SK-N-SH (cell line): Measurements from ENCODE around the gene ADAM11. TPM values are rescaled to one million over a fixed set of nuclear protein-coding genes. Genes with fewer than 3 reads are reported as not detected.

Experiments
- CTCF ChIA-PET: fragments of 300-600, 350-600 bp; formaldehyde crosslinking; extraction: SDS; loops from one replicate; lab custom pipeline; 2021; lab: Yijun Ruan, JAX
- POLR2A ChIA-PET: fragments of 350-600 bp; sonication (Branson Sonifier 250); formaldehyde crosslinking; extraction: SDS; loops from one replicate; lab custom pipeline; 2020; ENCODE audit warnings: antibody characterized with exemption, inconsistent platforms; lab: Yijun Ruan, JAX
- DNase-seq: peaks from one replicate; pipeline ENCODE4 v3.0.0; 2012
- H2AFZ ChIP-seq: fragments of 200-600 bp; sonication (generic); 2 replicates; pipeline ENCODE4 v1.8.1; 2016; ENCODE audit warnings: antibody characterized with exemption, mild to moderate bottlenecking, low read depth
- H3F3A ChIP-seq: fragments of 200-600 bp; sonication (generic); replicated peaks from 2 replicates; pipeline ENCODE3; 2016; ENCODE audit warnings: antibody characterized with exemption, mild to moderate bottlenecking; ENCODE audit not compliant: insufficient read depth
- H3K27ac ChIP-seq, 2 experiments: fragments of 200-500 bp in 1 of 2; fragments of 200-600 bp in 1 of 2; sonication (Bioruptor generic) in 1 of 2; sonication (generic), shearing (Covaris generic) in 1 of 2; 2 replicates each; pipeline versions ENCODE4 v1.5.1 to v1.6.1; 2014 to 2016; ENCODE audit warnings: low read depth in 2 of 2, inconsistent platforms in 1 of 2, low read length in 1 of 2, mild to moderate bottlenecking in 1 of 2, mixed read lengths in 1 of 2
- H3K27me3 ChIP-seq: fragments of 200-600 bp; sonication (generic), shearing (Covaris generic); 2 replicates; pipeline ENCODE4 v1.6.1; 2016; ENCODE audit warnings: mixed run types; ENCODE audit not compliant: insufficient read depth
- H3K36me3 ChIP-seq, 2 experiments: fragments of 200-500 bp in 1 of 2; fragments of 200-600 bp in 1 of 2; sonication (Bioruptor generic) in 1 of 2; sonication (generic) in 1 of 2; replicated peaks in 1 of 2; 2 replicates each; pipeline versions ENCODE3 to v1.5.1; 2014 to 2016; ENCODE audit warnings: low read length in 1 of 2, mild to moderate bottlenecking in 1 of 2; ENCODE audit not compliant: insufficient read depth in 2 of 2, control insufficient read depth in 1 of 2
- H3K4me1 ChIP-seq, 2 experiments: fragments of 200-500 bp in 1 of 2; fragments of 200-600 bp in 1 of 2; sonication (Bioruptor generic) in 1 of 2; sonication (generic), shearing (Covaris generic) in 1 of 2; 2 replicates each; pipeline versions ENCODE4 v1.5.1 to v1.6.1; 2014 to 2016; ENCODE audit warnings: low read depth in 1 of 2, low read length in 1 of 2, mixed run types in 1 of 2; ENCODE audit not compliant: insufficient read depth in 2 of 2, control insufficient read depth in 1 of 2
- H3K4me2 ChIP-seq: fragments of 200-600 bp; sonication (generic), shearing (Covaris generic); 2 replicates; pipeline ENCODE4 v1.6.1; 2017; ENCODE audit warnings: mixed run types
- H3K4me3 ChIP-seq, 2 experiments: fragments of 200-500 bp in 1 of 2; fragments of 200-600 bp in 1 of 2; sonication (Bioruptor generic) in 1 of 2; sonication (generic), shearing (Covaris generic) in 1 of 2; 2 replicates each; pipeline versions ENCODE4 v1.5.1 to v1.8.1; 2014 to 2016; ENCODE audit warnings: low read depth in 2 of 2, inconsistent platforms in 1 of 2, low read length in 1 of 2, mild to moderate bottlenecking in 1 of 2, mixed read lengths in 1 of 2, moderate library complexity in 1 of 2
- H3K79me2 ChIP-seq: fragments of 200-600 bp; sonication (generic); 2 replicates; pipeline ENCODE4 v1.8.1; 2017; ENCODE audit warnings: mild to moderate bottlenecking; ENCODE audit not compliant: insufficient read depth
- H3K9ac ChIP-seq: fragments of 200-600 bp; sonication (generic); 2 replicates; pipeline ENCODE4 v1.6.1; 2017; ENCODE audit warnings: mixed run types
- H3K9me2 ChIP-seq: fragments of 200-600 bp; sonication (generic); 2 replicates; pipeline ENCODE4 v1.6.1; 2017; ENCODE audit warnings: mixed run types
- H3K9me3 ChIP-seq: fragments of 200-600 bp; sonication (generic); 2 replicates; pipeline ENCODE4 v1.6.1; 2017; ENCODE audit warnings: mixed run types, mild to moderate bottlenecking, moderate library complexity
- H4K20me1 ChIP-seq: fragments of 200-600 bp; sonication (generic); 2 replicates; pipeline ENCODE4 v1.6.1; 2017; ENCODE audit warnings: mild to moderate bottlenecking, mixed run types; ENCODE audit not compliant: insufficient read depth
- CHD2 ChIP-seq: fragments of 150-350 bp; IDR thresholded peaks from 2 replicates; pipeline ENCODE4 v1.6.1; 2018; ENCODE audit warnings: low read length; ENCODE audit not compliant: partially characterized antibody
- EZH2phosphoT487 ChIP-seq: fragments of 200-600 bp; sonication (generic); IDR thresholded peaks from 2 replicates; pipeline ENCODE4 v1.6.1; 2017; ENCODE audit warnings: low read depth, mixed run types, mild to moderate bottlenecking, antibody characterized with exemption, moderate library complexity, borderline replicate concordance
- FOSL2 ChIP-seq: IDR thresholded peaks from 2 replicates; pipeline ENCODE4 v1.4.0; 2012; ENCODE audit warnings: low read depth, mild to moderate bottlenecking, moderate library complexity, borderline replicate concordance
- FOXM1 ChIP-seq: IDR thresholded peaks from 2 replicates; pipeline ENCODE4 v1.4.0; 2012; ENCODE audit warnings: low read depth, mild to moderate bottlenecking
- MEF2A ChIP-seq: IDR thresholded peaks from 2 replicates; pipeline ENCODE4 v1.4.0; 2012; ENCODE audit warnings: low read depth, borderline replicate concordance
- NRF1 ChIP-seq: IDR thresholded peaks from 2 replicates; pipeline ENCODE4 v1.6.1; 2012; ENCODE audit warnings: low read depth, mild to moderate bottlenecking, low read length
- POLR2AphosphoS5 ChIP-seq: IDR thresholded peaks from 2 replicates; pipeline ENCODE4 v1.6.1; 2012; ENCODE audit warnings: low read depth, low read length
- RCOR1 ChIP-seq: fragments of 150-350 bp; IDR thresholded peaks from 2 replicates; pipeline ENCODE4 v1.6.1; 2017; ENCODE audit warnings: antibody characterized with exemption, low read length
- SIN3A ChIP-seq: IDR thresholded peaks from 2 replicates; pipeline ENCODE4 v1.6.1; 2012; ENCODE audit warnings: low read depth, mild to moderate bottlenecking, low read length, moderate library complexity, borderline replicate concordance
- TEAD4 ChIP-seq: IDR thresholded peaks from 2 replicates; pipeline ENCODE4 v1.4.0; 2012; ENCODE audit warnings: mild to moderate bottlenecking, borderline replicate concordance; ENCODE audit not compliant: insufficient read depth
- YY1 ChIP-seq: IDR thresholded peaks from 2 replicates; pipeline ENCODE4 v1.4.0; 2012; ENCODE audit warnings: low read depth, mild to moderate bottlenecking
- WGBS: methylation state at CpG from one replicate; pipeline ENCODE4 v1.1.6; 2017; ENCODE audit warnings: low lambda C conversion rate; 5-methylcytosine and 5-hydroxymethylcytosine counted together
- polyA plus RNA-seq, 3 experiments: library from polyadenylated mRNA; depleted of rRNA; stranded (reverse); fragments of >200 nt; gene quantifications; 2 replicates each; pipeline ENCODE4 v1.2.3, GENCODE V29; 2012
- TF ChIP-seq, protein P1 (sequence below): IDR thresholded peaks from 2 replicates; pipeline ENCODE4 v1.6.1; 2012; ENCODE audit warnings: mild to moderate bottlenecking, low read depth, low read length, moderate library complexity
- TF ChIP-seq, protein P2 (sequence below): IDR thresholded peaks from 2 replicates; pipeline ENCODE4; 2012
- TF ChIP-seq, protein P3 (sequence below): IDR thresholded peaks from 2 replicates; pipeline ENCODE4 v1.4.0; 2012; ENCODE audit warnings: low read depth, borderline replicate concordance
- TF ChIP-seq, protein P4 (sequence below): IDR thresholded peaks from 2 replicates; pipeline ENCODE4 v1.4.0; 2012; ENCODE audit warnings: low read depth
- TF ChIP-seq, protein P5 (sequence below): fragments of 150-350 bp; IDR thresholded peaks from 2 replicates; pipeline ENCODE4 v1.6.1; 2017; ENCODE audit warnings: antibody characterized with exemption, low read length, low read depth, borderline replicate concordance

ADAM11 gene
- polyA plus RNA-seq, 1 of the 3 experiments (the other 2 are of a cell fraction) = 2.5 TPM

DNA sequence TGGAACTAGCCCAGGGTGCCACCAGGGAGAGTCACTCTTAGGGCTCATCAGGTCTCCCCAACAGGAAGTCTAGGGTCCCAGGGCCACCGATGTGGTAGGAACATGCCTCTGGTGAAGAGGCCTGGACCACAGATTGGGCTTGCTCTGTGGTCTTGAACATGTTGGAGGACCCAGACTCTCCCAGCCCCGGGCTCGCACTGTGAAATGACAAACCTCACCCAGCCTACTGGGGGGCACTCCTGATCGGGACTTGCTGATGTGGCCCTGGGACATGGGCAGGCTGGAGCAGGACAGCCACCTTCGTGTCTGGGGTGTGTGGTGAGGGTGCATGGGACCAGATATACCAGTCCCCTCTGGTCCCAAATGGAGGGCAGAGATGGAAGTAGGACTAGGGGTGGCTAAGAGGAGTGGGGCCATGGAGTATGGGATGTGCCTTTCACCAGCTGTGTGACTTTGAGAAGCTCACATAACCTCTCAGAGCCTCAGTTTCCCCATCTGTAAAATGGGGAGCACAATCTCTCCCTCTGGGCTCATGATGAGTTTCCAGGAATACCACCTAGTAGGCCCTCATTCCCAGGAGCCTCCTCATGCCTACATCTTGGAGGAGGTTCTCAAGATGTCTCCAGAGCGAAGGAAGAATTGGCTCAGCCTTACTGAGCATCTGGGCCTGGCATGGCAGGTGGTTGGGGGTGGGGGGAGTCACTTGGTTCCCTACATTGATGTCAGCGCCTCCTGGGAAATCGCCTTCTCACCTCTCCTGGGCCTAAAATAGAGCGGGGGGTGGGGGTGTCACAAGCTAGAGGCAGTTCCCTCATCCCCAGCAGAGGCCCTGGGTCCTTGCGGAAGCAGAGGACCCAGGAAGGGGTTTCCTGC lies 1.5 kb upstream of the ADAM11 start:
- Histone ChIP-seq H3K27ac (no peak overlapping the region), H2AFZ (no peak overlapping the region), H3K27me3 (no peaks in the 10 kb centered on the region), H4K20me1 (no peaks in the 10 kb centered on the region), H3K36me3 (no peaks in the 10 kb centered on the region), H3K4me2 (no peak overlapping the region), H3K79me2 (no peaks in the 10 kb centered on the region), H3K9me2 (no peaks in the 10 kb centered on the region), H3K4me1 (peaks cover 0 to 12% of the 10 kb centered on the region in 2 experiments; a peak in 1 of 4 replicates), H3F3A (no peaks in the 10 kb centered on the region), H3K4me3 (no peak overlapping the region), H3K9ac (no peak overlapping the region), H3K9me3 (no peaks in the 10 kb centered on the region)
- WGBS = 75% methylated on average over 4 of the region's 10 CpGs
- TF ChIP-seq CHD2 (no peak), SIN3A (no peak), TEAD4 (no peak), POLR2AphosphoS5 (no peak), NRF1 (no peak), FOSL2 (no peak), MEF2A (no peak), RCOR1 (no peak), YY1 (no peak), FOXM1 (no peak), EZH2phosphoT487 (no peak)
- TF ChIP-seq, protein P1, sequence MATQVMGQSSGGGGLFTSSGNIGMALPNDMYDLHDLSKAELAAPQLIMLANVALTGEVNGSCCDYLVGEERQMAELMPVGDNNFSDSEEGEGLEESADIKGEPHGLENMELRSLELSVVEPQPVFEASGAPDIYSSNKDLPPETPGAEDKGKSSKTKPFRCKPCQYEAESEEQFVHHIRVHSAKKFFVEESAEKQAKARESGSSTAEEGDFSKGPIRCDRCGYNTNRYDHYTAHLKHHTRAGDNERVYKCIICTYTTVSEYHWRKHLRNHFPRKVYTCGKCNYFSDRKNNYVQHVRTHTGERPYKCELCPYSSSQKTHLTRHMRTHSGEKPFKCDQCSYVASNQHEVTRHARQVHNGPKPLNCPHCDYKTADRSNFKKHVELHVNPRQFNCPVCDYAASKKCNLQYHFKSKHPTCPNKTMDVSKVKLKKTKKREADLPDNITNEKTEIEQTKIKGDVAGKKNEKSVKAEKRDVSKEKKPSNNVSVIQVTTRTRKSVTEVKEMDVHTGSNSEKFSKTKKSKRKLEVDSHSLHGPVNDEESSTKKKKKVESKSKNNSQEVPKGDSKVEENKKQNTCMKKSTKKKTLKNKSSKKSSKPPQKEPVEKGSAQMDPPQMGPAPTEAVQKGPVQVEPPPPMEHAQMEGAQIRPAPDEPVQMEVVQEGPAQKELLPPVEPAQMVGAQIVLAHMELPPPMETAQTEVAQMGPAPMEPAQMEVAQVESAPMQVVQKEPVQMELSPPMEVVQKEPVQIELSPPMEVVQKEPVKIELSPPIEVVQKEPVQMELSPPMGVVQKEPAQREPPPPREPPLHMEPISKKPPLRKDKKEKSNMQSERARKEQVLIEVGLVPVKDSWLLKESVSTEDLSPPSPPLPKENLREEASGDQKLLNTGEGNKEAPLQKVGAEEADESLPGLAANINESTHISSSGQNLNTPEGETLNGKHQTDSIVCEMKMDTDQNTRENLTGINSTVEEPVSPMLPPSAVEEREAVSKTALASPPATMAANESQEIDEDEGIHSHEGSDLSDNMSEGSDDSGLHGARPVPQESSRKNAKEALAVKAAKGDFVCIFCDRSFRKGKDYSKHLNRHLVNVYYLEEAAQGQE = no peak
- TF ChIP-seq, protein P2, sequence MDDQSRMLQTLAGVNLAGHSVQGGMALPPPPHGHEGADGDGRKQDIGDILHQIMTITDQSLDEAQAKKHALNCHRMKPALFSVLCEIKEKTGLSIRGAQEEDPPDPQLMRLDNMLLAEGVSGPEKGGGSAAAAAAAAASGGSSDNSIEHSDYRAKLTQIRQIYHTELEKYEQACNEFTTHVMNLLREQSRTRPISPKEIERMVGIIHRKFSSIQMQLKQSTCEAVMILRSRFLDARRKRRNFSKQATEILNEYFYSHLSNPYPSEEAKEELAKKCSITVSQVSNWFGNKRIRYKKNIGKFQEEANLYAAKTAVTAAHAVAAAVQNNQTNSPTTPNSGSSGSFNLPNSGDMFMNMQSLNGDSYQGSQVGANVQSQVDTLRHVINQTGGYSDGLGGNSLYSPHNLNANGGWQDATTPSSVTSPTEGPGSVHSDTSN = no peak
- TF ChIP-seq, protein P3, sequence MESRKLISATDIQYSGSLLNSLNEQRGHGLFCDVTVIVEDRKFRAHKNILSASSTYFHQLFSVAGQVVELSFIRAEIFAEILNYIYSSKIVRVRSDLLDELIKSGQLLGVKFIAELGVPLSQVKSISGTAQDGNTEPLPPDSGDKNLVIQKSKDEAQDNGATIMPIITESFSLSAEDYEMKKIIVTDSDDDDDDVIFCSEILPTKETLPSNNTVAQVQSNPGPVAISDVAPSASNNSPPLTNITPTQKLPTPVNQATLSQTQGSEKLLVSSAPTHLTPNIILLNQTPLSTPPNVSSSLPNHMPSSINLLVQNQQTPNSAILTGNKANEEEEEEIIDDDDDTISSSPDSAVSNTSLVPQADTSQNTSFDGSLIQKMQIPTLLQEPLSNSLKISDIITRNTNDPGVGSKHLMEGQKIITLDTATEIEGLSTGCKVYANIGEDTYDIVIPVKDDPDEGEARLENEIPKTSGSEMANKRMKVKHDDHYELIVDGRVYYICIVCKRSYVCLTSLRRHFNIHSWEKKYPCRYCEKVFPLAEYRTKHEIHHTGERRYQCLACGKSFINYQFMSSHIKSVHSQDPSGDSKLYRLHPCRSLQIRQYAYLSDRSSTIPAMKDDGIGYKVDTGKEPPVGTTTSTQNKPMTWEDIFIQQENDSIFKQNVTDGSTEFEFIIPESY = no peak
- TF ChIP-seq, protein P4, sequence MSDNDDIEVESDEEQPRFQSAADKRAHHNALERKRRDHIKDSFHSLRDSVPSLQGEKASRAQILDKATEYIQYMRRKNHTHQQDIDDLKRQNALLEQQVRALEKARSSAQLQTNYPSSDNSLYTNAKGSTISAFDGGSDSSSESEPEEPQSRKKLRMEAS = no peak
- TF ChIP-seq, protein P5, sequence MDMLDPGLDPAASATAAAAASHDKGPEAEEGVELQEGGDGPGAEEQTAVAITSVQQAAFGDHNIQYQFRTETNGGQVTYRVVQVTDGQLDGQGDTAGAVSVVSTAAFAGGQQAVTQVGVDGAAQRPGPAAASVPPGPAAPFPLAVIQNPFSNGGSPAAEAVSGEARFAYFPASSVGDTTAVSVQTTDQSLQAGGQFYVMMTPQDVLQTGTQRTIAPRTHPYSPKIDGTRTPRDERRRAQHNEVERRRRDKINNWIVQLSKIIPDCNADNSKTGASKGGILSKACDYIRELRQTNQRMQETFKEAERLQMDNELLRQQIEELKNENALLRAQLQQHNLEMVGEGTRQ = no peak
- POLR2A ChIA-PET = no interaction called here
- CTCF ChIA-PET = interaction anchor here (0.6 to 0.7 kb wide), 2 partner anchors 107 to 342 kb away, joined by 3 read pairs; no protein-coding TSS in a partner anchor
- DNase-seq = no peak
